Small intestine (tissue), 4 donors: ENCODE measurements around the gene ROPN1. TPM values are rescaled to one million over a fixed set of nuclear protein-coding genes. Genes with fewer than 3 reads are reported as not detected.

Experiments
- polyA plus RNA-seq, 4 donors: library from polyadenylated mRNA; stranded (reverse) in 3 of 4; unstranded in 1 of 4; fragments of 200-250 nt in 3 of 4; fragments of 120-200 nt in 1 of 4; gene quantifications; one replicate each; pipeline versions ENCODE4 v1.2.1 to v1.2.3, GENCODE V29; 2013
- donor health status: healthy with polysubstance abuse.
- donor health status: Bipolar disorder and iron deficiency.
- donor health status: healthy.

ROPN1 gene
- polyA plus RNA-seq, 4 donors: not detected

Other genes with a start within 250 kb of the ROPN1 start
- 10 to 100 TPM in 3 of 4 donors, 1 to 10 TPM in 1; 2.2 to 51.5 (median 24.5) TPM for gene MYLK, start 107.8 kb downstream of the ROPN1 start, polyA plus RNA-seq
- 10 to 100 TPM in 2 of 4 donors, 1 to 10 TPM in 2; 9.2 to 69.0 (median 14.7) TPM for gene CCDC14, start 30.9 kb downstream of the ROPN1 start, polyA plus RNA-seq
- gene KALRN, start 41.2 kb upstream of the ROPN1 start, polyA plus RNA-seq: 10 to 100 TPM; 25.6 to 89.4 (median 51.4) TPM